Activated CD4-positive, CD25-positive, alpha-beta regulatory T cell treated with anti-CD3 and anti-CD28 coated beads, Interleukin-2, amount 50 U/mL, for 16 hours (primary cell): ENCODE data around the gene ATXN1.
"Not testable (repeated sequence)": the region's sequence is repeated elsewhere in the genome, so short reads cannot be mapped to it uniquely, and the experiment has no call there.

Experiments used
- DNase-seq: peaks from one replicate; pipeline ENCODE4 v3.0.0-alpha.2; 2020; ENCODE audit warnings: low read depth, low spot score

The ATXN1 gene

GRCh38 chr6:16474772-16475493 is 286.3 kb downstream of the ATXN1 start:
- no peak for DNase-seq

DNA sequence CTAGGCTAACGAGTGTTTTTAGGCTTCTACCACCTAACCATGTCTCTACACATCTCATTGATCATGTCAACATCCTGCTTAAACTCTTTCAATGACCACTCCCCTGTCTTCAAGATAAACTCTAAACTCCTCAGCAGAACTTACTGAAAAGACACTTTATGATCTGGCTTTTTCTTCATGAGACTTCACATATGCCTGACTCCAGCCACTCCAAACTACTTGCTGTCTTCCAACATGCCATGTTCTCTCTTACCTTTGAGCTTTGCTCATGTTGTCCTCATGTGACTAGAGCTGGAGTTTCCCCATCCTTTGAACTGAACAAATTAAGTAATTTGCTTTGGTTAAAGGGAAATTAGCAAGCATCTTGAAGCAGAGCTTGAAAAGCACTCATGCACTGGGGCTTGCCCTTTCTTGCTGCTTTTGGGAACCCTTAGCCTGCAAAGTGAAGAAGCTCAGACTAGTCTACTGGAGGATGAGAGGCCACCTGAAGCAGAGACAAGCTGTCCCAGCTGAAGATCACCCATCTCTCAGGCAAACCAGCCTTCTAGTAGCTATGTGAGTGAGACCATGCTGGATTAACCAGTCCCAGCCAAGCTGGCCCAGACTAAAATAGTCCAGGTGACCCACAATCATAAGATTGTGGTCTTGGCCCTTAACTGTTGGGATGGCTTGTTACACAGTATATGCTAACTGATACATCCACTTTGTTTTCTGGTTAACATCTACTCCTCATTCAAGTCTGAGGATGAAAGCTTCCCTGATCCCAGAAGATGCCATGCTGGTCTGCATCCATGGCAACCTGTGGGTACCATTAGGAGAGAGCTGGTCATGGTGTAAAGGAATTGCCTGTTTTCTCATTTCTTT is 287.1 kb downstream of the ATXN1 start:
- no peak for DNase-seq

GRCh38 chr6:16473184-16473907 is 287.9 kb downstream of the ATXN1 start:
- no peak for DNase-seq

GRCh38 chr6:16472349-16473069 is 288.8 kb downstream of the ATXN1 start:
- DNase-seq: no peak

- no peak for DNase-seq
These were observed 289.4 kb downstream of the ATXN1 start for GRCh38 chr6:16471910-16472297.

DNA sequence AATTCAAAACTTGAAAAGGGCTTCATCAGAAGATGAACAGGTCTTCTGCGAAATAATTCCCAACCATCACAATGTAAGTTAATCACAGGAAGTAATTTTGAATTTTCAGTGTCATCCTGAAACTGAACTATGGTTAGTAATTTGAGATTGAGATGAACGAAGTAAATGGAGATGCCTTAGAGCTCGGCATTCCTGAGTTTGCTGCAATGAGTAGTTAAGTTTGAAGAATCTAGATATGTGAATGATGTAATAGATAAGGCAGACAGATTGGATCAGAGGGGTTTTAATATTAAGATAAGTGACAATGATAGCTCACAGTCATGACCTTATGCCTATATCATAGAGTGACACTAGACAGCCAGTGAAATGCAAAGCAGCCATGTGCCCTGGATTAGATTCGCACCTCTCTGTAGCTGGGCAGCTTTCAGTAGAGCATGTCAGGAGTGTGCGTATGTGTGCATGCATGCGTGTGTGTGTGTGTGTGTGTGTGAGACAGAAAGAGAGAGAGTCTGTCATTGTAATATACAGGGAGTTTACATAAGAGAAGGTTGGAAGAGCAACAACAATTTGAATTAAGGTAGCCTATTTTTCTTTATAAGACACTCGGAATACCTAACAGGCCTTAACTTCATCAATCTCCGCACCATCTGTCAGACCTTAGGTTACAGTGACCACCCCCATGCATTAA is 289.9 kb downstream of the ATXN1 start:
- DNase-seq: no peak

- DNase-seq: no peak
These were observed 290.6 kb downstream of the ATXN1 start for GRCh38 chr6:16470502-16471221.

DNA sequence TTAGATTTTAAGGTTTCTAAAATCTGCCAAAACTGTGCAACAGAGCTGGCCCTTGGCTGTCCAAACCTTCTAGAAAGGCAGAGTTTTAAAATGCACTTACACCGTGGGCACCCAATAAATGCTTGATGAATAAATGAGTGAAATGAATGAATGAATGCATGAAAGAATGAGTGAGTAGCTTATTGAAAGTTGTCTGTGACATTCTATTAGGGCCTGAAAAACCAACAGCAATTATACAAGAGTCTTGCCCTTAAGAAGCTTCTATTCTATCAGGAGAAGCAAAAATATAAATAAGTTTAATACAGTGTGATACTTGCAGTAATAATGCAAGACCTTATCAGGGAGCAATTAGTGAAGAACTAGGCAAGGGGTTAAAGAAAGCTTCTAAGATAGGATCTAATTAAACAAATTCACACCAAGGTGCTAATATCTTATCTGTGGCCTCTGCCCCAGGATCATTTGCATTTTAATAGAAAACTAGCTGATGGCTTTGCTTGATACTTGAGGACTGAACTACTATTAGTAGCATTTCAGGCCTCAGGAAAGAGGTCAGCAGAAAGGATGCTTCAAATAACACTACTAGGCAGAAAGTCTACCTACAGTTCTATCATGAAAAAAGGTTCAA is 292.2 kb downstream of the ATXN1 start:
- DNase-seq: no peak

DNA sequence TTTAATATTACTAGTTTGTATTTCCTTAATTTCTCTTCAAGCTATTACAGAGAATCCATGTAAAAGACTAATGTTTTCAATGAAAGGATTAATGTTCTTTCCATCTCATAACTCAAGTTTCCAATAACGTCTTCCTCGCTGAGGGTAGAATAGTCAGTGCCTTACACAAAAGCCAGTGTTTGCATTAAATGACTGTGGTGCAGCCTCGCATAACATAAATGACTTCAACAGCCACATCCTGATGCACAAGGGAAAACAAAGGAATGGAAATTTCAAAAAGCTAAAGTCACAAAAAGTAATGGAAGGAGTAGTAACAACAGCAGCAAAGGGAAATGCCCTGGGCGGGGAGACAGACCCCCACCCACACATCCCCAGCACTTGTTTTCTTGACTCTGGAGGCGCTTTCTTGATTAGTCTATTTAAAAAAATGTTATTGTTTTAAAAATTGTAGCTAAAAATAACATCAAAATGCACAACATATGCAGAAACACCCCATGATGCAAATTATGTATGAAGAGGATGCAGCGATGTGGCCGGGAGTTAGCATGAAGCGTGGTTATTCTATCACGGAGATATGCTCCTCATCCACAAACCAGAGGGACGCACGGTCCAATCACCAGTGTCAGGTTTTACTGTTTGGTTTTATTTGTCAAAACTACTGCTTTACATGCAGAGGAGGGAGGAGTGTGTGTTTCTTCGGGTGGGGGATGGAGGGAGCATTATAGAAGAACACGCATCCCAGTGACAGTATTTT is 294.3 kb downstream of the ATXN1 start:
- DNase-seq: no peak

DNA sequence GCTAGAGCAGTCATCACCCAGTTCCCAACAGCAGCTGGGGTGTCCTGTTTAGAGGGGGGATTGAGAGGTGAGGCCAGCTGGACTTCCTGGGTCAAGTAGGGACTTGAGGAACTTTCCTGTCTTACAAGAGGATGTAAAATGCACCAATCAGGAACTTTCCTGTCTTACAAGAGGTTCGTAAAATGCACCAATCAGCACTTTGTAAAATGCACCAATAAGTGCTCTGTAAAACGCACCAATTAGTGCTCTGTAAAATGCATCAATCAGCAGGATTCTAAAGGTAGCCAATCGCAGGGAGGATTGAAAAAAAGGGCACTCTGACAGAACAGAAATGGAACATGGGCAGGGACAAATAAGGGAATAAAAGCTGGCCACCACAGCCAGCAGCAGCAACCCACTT is 297.2 kb downstream of the ATXN1 start:
- no peak for DNase-seq

- not testable (repeated sequence) for DNase-seq
These were observed 298.0 kb downstream of the ATXN1 start for GRCh38 chr6:16463246-16463645.

- DNase-seq: no peak
These were observed 299.8 kb downstream of the ATXN1 start for GRCh38 chr6:16461491-16461890.

- DNase-seq: not testable (repeated sequence)
These were observed 301.8 kb downstream of the ATXN1 start for GRCh38 chr6:16459472-16459871.

DNA sequence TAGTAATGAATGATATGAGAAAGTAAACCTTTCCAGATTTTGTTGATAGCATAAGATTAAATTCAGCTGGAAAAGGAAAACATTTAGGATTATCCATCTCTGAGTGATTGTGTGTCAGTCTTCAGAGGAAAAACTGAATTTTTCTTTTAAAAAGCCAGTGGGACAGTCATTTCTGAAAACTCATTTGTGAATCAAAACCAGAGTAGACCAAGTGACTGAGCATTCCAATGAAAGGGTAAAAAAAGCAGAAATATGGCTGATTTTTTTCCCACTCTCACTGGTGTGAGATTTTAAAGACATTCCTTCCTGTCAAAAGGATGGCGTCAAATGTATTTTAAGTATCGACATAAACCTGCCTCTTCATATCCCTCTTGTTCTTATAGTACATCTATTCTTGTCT is 308.9 kb downstream of the ATXN1 start:
- no peak for DNase-seq

DNA sequence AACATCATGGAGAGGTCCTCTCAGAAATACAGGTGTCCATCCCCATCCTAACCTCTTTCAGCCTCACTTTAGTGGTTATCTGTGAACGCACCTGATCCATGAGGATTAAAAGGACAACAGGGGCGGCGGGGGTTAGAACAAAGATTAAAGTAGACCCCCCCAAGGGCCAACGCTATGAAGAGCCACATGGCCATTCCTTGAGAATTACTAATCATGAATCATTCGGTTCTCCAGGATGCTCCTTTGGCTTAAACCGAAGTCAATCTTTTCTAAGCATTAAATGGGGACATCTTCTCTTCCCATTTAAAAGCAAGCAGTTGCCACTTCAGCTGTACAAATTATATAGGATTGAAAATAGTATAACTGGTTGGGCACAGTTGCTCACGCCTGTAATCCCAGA is 310.4 kb downstream of the ATXN1 start:
- DNase-seq: no peak

DNA sequence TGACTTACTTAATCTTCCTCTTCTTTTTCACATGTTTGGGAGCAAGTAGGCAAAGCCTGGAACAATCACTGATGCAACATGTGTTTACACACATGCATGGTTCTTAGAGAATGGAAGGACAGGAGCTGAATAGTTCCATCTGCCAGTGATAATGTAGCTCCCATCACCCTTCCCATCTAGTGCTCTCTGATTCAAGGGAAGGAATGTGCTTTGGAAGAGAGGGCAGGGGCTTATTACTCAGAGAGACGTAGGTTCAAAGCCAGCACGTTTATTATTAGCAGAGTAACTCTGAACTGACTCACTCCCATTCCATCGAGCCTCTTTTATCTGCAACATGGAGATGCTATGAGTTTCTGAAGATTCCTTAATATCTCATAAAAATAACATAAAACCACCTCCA is 311.0 kb downstream of the ATXN1 start:
- no peak for DNase-seq

GRCh38 chr6:16446273-16446672 is 315.0 kb downstream of the ATXN1 start:
- DNase-seq: no peak

DNA sequence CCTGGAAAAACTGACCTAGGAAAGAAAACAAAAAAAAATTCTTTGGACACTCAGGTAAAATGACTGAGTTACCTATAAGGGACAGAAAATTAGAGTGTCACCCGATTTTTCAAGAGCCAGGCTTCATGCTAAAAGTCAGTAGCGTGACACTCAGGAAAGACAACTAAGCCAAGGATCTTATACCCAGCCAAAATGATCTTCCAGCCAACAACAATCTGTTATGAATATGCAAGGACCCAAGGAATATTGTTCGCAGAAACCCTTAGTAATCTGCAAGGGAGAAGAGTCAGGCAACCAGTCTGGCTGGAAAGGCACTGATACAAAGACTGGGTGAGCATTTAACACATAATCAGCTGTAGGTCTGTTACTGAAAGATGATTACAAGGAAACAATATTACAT is 319.2 kb downstream of the ATXN1 start:
- no peak for DNase-seq

GRCh38 chr6:16441262-16441661 is 320.0 kb downstream of the ATXN1 start:
- DNase-seq: no peak
